Upper lobe of left lung (tissue), 4 donors: ENCODE data around the gene ZNF436.

Source experiments
- CTCF ChIP-seq, 6 experiments: fragments of 450-650 bp in 4 of 6; fragments of 200-600 bp in 2 of 6; sonication (generic) in 2 of 6; IDR thresholded peaks; one replicate each; pipeline ENCODE4 v1.5.1; 2016 to 2019; ENCODE audit warnings: antibody characterized with exemption in 6 of 6
- POLR2A ChIP-seq, 4 donors: fragments of 450-650 bp; IDR thresholded peaks; one replicate each; pipeline ENCODE4 v1.5.1; 2016 to 2017; ENCODE audit warnings: antibody characterized with exemption in 4 of 4, mild to moderate bottlenecking in 2 of 4

GRCh38 chr1:23405946-23406345 is 36.3 kb upstream of the ZNF436 start:
- TF ChIP-seq CTCF (IDR thresholded peaks at IDR 0.05) (no peak), POLR2A (IDR thresholded peaks at IDR 0.05) (no peak)
